Epidermal melanocyte (primary cell): Measurements from ENCODE around the gene PACS2.
"Not testable (repeated sequence)": the region's sequence is repeated elsewhere in the genome, so short reads cannot be mapped to it uniquely, and the experiment has no call there.

Source experiments
- DNase-seq: peaks from one replicate; pipeline ENCODE4 v3.0.0; 2011; ENCODE audit warnings: low spot score; ENCODE audit not compliant: insufficient read length

Gene PACS2

GRCh38 chr14:105314287-105315200 is at the start of gene PACS2:
PACS2 (plus strand) TSS chr14:105314748; CDS start chr14:105314919, 171 bp downstream.
- peak; percentile 98 for DNase-seq

DNA sequence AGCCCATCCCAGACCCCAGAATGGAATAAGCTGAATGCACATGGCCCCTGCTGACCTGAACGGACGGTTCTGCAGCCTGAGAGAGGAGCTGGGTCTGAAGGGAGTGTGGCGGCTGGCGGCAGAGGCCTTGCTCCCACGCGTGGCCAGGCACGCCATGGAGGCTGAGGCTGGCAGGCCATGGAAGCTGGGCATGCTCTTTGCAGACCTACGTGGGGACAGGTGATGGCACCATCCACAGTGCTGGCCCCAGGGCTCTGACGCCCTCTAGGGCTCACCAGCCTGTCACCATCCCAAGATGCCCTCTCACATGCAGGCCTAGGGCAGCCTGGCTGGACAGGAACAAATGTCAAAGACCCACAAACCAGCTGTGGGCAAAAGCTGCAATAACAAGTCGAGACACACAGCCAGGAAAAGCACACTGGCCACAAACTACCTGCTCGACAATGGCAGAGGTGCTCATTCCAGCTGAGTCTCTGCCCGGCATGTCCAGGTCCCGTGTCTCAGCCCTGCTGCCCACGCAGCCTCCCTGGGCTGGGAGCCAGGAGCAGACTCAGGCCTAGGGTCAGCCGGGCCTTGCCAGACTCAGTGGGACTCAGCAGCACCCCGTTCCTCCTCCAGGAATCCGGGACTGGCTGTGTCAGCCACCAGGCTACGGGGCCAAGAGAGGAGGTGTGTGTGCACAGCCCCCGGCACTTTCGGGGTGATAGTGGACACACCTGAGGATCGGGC is 46.6 kb upstream of the PACS2 start:
- DNase-seq: no peak

- DNase-seq: no peak
These were observed 45.7 kb upstream of the PACS2 start for GRCh38 chr14:105268736-105269354.

GRCh38 chr14:105269405-105269804 is 45.1 kb upstream of the PACS2 start:
- no peak for DNase-seq

DNA sequence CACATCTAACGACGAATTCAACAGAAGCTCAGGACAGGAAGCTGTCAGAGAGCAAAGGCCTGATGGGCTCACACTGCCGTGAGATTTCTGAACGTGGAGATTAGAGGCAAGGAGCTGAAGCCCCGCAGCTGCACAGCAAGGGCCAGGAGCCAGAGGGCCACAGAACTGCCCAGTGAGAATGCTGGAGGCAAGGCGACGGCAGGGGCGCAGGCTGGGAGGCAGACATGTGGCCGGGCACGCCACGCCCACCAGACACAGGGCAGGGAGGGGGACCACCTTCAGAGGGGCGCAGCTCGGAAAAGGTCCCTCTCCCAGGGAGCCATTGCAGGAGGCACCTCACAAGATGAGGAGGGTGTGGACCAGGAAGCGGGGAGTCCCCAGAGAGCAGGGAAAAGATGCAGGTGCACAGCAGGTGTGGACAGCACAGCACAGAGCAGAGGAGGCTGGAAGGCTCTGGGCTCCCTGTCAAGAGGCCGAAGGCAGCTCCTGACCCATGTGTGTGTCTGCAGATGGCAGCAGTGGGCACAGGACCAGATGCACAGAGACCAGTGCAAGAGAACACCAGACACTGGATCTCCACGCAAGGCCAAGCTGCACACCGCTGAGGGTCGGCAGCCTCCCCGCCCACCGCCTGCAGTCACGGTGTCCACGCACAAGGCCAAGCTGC is 43.2 kb upstream of the PACS2 start:
- no peak for DNase-seq

DNA sequence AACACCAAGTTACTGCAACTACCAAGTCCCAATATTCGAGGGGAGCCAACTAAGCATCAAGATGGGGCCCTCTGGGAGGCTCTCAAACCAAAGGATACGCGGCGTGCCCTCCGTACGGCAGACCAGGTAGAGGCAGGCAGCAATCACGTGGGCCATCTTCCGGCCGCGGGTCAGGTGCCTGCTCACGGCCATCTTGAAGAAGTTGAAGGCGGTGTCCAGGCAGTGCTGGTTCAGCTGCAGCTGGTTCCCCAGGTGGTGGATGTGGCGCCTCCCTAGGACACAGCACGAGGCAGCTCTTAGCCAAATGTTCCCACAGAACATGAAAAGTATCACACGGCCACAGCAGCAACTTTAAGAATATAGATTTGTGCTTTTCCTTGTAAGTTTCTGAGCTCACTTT is 41.9 kb upstream of the PACS2 start:
- no peak for DNase-seq

GRCh38 chr14:105273062-105273461 is 41.5 kb upstream of the PACS2 start:
- DNase-seq: no peak

GRCh38 chr14:105274637-105275036 is 39.9 kb upstream of the PACS2 start:
- DNase-seq: no peak

- peak; percentile 50 for DNase-seq
These were observed 39.1 kb upstream of the PACS2 start for GRCh38 chr14:105275267-105275946.

- not testable (repeated sequence) for DNase-seq
These were observed 37.1 kb upstream of the PACS2 start for GRCh38 chr14:105277448-105277847.

DNA sequence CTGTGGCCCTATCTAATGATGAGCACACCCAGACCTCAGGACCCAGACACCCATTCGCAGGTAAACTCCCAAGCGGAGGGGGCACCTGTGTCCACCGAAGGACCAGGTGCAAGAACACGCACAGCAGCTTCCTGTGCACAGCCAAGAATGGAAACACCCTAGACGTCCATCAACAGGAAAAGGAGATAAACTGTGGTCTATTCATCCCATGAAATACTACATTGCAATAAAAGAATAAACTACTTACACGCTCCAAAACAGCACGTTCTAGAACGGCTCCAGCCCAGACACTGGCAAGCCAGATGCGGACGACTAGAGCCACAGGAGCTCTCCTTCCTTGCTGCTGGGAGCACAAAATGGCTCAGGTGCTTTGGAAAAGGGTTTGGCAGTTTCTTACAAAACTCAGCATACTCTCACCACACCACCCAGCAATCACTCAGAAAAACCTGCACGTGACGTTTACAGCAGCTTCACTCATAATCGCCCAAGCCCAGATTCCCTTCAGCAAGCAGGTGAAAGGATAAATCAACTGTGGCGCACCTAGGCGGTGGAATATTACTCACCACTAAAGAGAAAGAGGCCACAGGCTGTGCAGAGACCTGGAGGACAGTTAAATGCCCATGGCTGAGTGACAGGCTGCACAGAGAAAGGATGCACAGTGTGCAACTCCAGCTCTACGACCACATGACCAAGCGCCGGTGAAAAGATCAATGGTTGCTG is 34.7 kb upstream of the PACS2 start:
- DNase-seq: no peak

DNA sequence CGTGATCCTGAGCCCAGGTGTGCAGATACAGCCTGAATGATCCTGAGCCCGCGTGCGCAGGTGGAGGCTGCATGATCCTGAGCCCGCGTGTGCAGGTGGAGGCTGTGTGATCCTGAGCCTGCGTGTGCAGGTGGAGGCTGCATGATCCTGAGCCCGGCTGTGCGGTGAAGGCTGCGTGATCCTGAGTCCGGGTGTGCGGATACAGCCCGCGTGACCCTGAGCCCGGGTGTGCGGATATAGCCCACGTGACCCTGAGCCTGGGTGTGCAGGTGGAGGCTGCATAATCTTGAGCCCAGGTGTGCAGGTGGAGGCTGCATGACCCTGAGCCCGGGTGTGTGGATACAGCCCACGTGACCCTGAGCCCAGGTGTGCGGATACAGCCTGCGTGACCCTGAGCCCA is 34.0 kb upstream of the PACS2 start:
- DNase-seq: no peak

- DNase-seq: peak; percentile 85
These were observed 33.0 kb upstream of the PACS2 start for GRCh38 chr14:105281371-105282097.

GRCh38 chr14:105282098-105282725 is 32.3 kb upstream of the PACS2 start:
- DNase-seq: no peak

- no peak for DNase-seq
These were observed 31.5 kb upstream of the PACS2 start for GRCh38 chr14:105283028-105283427.

DNA sequence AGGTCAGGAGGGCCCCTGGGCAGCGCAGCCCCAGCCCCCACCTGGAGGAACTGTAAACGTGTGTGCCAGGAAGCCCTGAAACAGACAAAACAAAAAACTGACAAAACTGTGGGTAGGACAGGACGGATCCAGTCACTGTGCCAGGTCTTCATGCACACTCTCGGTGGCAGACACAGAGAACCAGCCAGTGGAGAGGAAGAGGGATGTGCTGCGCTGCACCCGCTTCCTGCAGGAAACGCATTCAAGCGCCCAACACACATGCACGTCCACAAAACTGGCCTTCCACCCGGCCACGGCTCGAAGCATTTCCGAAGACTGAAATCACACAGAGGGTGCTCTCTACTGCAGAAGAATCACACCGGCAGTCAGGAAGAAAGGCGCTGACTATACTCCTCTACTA is 30.6 kb upstream of the PACS2 start:
- no peak for DNase-seq

- no peak for DNase-seq
These were observed 29.4 kb upstream of the PACS2 start for GRCh38 chr14:105285174-105285573.

DNA sequence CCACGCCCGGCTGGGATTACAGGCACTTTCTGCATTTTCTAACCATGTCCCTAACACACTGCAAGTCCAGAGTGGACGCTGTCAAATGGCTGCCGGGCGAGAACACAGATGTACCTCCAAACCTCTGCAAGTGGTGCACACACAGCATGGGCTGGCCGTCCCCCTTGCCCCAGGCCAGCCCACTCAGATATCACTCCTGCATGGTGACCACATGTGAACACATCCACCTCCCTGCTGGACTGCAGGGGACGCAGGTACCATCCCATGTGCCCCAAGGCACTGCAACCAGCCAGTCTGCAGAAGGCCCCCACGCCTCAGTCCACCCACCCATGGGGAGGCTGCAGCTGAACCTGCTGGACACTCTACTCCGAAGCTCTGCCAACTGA is 27.8 kb upstream of the PACS2 start:
- no peak for DNase-seq
